HepG2 (cell line): ENCODE results near the gene TLE7. TPM values are rescaled to one million over a fixed set of nuclear protein-coding genes. Genes with fewer than 3 reads are reported as not detected.

ENCODE experiments used
- FOXK1 ChIP-seq: sonication (generic); formaldehyde crosslinking; IDR thresholded peaks from 2 replicates; pipeline ENCODE4 v1.4.0; 2020; ENCODE audit warnings: low read depth, missing genetic modification reagents, borderline replicate concordance
- FOXP1 ChIP-seq, 2 experiments: fragments of 450-650 bp in 1 of 2; IDR thresholded peaks; 2 replicates each; pipeline ENCODE4 v1.6.1; 2017 to 2018; ENCODE audit warnings: antibody characterized with exemption in 1 of 2
- HNF4A ChIP-seq: sonication (generic); formaldehyde crosslinking; IDR thresholded peaks from 2 replicates; pipeline ENCODE4 v1.4.0; 2020; ENCODE audit warnings: missing genetic modification reagents
- HNRNPK ChIP-seq: fragments of 200-400 bp; formaldehyde crosslinking; IDR thresholded peaks from 2 replicates; pipeline ENCODE4 v1.6.1; 2018; ENCODE audit warnings: low read length, low read depth, moderate library complexity, mild to moderate bottlenecking; ENCODE audit not compliant: poor library complexity, severe bottlenecking
- ISX ChIP-seq: sonication (generic); formaldehyde crosslinking; conservative IDR thresholded peaks from 2 replicates; pipeline ENCODE4 v1.5.0; 2020; ENCODE audit warnings: missing genetic modification reagents
- MED13 ChIP-seq: sonication (generic); formaldehyde crosslinking; IDR thresholded peaks from 2 replicates; pipeline ENCODE4 v1.5.0; 2020; ENCODE audit warnings: missing genetic modification reagents
- PHF20 ChIP-seq: sonication (generic); formaldehyde crosslinking; IDR thresholded peaks from 2 replicates; pipeline ENCODE4 v1.5.0; 2020; ENCODE audit warnings: mild to moderate bottlenecking, missing genetic modification reagents
- PHF5A ChIP-seq: IDR thresholded peaks from one replicate; pipeline ENCODE4 v1.6.1; 2018; ENCODE audit warnings: low read depth, missing genetic modification reagents; ENCODE audit not compliant: unreplicated experiment
- RFXAP ChIP-seq: sonication (generic); formaldehyde crosslinking; IDR thresholded peaks from 2 replicates; pipeline ENCODE4 v1.4.0; 2020; ENCODE audit warnings: missing genetic modification reagents, borderline replicate concordance
- SAFB2 ChIP-seq: sonication (generic); formaldehyde crosslinking; IDR thresholded peaks from 2 replicates; pipeline ENCODE4 v1.5.1; 2020; ENCODE audit warnings: missing genetic modification reagents, low read depth, mild to moderate bottlenecking, borderline replicate concordance
- TP53 ChIP-seq: sonication (generic); formaldehyde crosslinking; conservative IDR thresholded peaks from 2 replicates; pipeline ENCODE4 v1.4.0; 2020; ENCODE audit warnings: missing genetic modification reagents
- ZBTB42 ChIP-seq: sonication (generic); formaldehyde crosslinking; IDR thresholded peaks from 2 replicates; pipeline ENCODE4 v1.5.0; 2020; ENCODE audit warnings: mild to moderate bottlenecking, missing genetic modification reagents
- ZBTB7B ChIP-seq: sonication (generic); formaldehyde crosslinking; IDR thresholded peaks from 2 replicates; pipeline ENCODE4 v1.4.0; 2020; ENCODE audit warnings: missing genetic modification reagents
- ZNF12 ChIP-seq: sonication (generic); formaldehyde crosslinking; IDR thresholded peaks from 2 replicates; pipeline ENCODE4 v1.5.0; 2020; ENCODE audit warnings: missing genetic modification reagents
- ZNF205 ChIP-seq: IDR thresholded peaks from 2 replicates; pipeline ENCODE4 v1.6.1; 2018; ENCODE audit warnings: missing biosample characterization, missing genetic modification reagents
- ZNF225 ChIP-seq: sonication (generic); formaldehyde crosslinking; IDR thresholded peaks from 2 replicates; pipeline ENCODE4 v1.4.0; 2020; ENCODE audit warnings: mild to moderate bottlenecking, missing genetic modification reagents
- ZNF264 ChIP-seq: sonication (generic); formaldehyde crosslinking; IDR thresholded peaks from 2 replicates; pipeline ENCODE4 v1.4.0; 2020; ENCODE audit warnings: missing genetic modification reagents
- ZNF572 ChIP-seq: sonication (generic); formaldehyde crosslinking; IDR thresholded peaks from 2 replicates; pipeline ENCODE4 v1.5.1; 2020; ENCODE audit warnings: mild to moderate bottlenecking, missing genetic modification reagents
- ZNF614 ChIP-seq: IDR thresholded peaks from 2 replicates; pipeline ENCODE4 v1.6.1; 2018; ENCODE audit warnings: missing biosample characterization, missing genetic modification reagents, inconsistent platforms, borderline replicate concordance
- ZNF619 ChIP-seq: sonication (generic); formaldehyde crosslinking; IDR thresholded peaks from 2 replicates; pipeline ENCODE4 v1.4.0; 2020; ENCODE audit warnings: mild to moderate bottlenecking, missing genetic modification reagents
- polyA plus RNA-seq, 8 experiments: library from polyadenylated mRNA; depleted of rRNA in 3 of 8; stranded (reverse) in 7 of 8; unstranded in 1 of 8; fragments of >200 nt; fragmentation: Illumina TruSeq in 4 of 8; extraction: Trizol in 4 of 8; gene quantifications; 2 replicates each; pipeline versions ENCODE4 v1.2.1 to v1.2.3, GENCODE V29; 2011 to 2016; ENCODE audit warnings: low read depth in 4 of 8, missing spikeins in 1 of 8, mixed read lengths in 1 of 8; ENCODE audit not compliant: insufficient read depth in 1 of 8
- total RNA-seq, 5 experiments: library from RNA; depleted of rRNA; stranded (reverse); fragments of >200 nt; fragmentation: Illumina TruSeq; extraction: Trizol; gene quantifications; 2 replicates each; pipeline ENCODE4 v1.2.3, GENCODE V29; 2016; ENCODE audit warnings: low read depth in 1 of 5
- TF ChIP-seq, protein P1 (sequence below): sonication (generic); formaldehyde crosslinking; IDR thresholded peaks from 2 replicates; pipeline ENCODE4 v1.4.0; 2020; ENCODE audit warnings: missing genetic modification reagents
- TF ChIP-seq, protein P2 (sequence below): sonication (generic); formaldehyde crosslinking; conservative IDR thresholded peaks from 2 replicates; pipeline ENCODE4 v1.4.0; 2020; ENCODE audit warnings: missing genetic modification reagents
- TF ChIP-seq, protein P3 (sequence below): sonication (generic); formaldehyde crosslinking; IDR thresholded peaks from 2 replicates; pipeline ENCODE4 v1.8.0; 2022; ENCODE audit warnings: mild to moderate bottlenecking, missing genetic modification reagents, moderate library complexity

The TLE7 gene
- total and polyA plus RNA-seq, 2 of the 13 experiments (the other 11 are each of a cell fraction or from before 2014, with no cell fraction given): not detected

- TF ChIP-seq ZNF205 (CRISPR knock-in tag): peak; percentile 92
- TF ChIP-seq HNRNPK: no peak
- TF ChIP-seq FOXP1 (IDR thresholded peaks at IDR 0.05): no peak
- TF ChIP-seq FOXP1 (CRISPR knock-in tag; IDR thresholded peaks at IDR 0.05): peak; percentile 35; the same call in 1 of the 2 replicates
- no peak for TF ChIP-seq PHF5A (CRISPR knock-in tag)
- peak; percentile 87; the same call in 1 of the 2 replicates for TF ChIP-seq FOXK1 (CRISPR knock-in tag)
- peak; percentile 54; the same call in 1 of the 2 replicates for TF ChIP-seq PHF20 (CRISPR knock-in tag)
- TF ChIP-seq ZNF264 (CRISPR knock-in tag): peak; percentile 90
- TF ChIP-seq, protein P1, sequence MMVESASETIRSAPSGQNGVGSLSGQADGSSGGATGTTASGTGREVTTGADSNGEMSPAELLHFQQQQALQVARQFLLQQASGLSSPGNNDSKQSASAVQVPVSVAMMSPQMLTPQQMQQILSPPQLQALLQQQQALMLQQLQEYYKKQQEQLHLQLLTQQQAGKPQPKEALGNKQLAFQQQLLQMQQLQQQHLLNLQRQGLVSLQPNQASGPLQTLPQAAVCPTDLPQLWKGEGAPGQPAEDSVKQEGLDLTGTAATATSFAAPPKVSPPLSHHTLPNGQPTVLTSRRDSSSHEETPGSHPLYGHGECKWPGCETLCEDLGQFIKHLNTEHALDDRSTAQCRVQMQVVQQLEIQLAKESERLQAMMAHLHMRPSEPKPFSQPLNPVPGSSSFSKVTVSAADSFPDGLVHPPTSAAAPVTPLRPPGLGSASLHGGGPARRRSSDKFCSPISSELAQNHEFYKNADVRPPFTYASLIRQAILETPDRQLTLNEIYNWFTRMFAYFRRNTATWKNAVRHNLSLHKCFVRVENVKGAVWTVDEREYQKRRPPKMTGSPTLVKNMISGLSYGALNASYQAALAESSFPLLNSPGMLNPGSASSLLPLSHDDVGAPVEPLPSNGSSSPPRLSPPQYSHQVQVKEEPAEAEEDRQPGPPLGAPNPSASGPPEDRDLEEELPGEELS (CRISPR knock-in tag): peak; percentile 68
- peak; percentile 79; the same call in 1 of the 2 replicates for TF ChIP-seq ZNF225 (CRISPR knock-in tag)
- TF ChIP-seq ZNF619 (CRISPR knock-in tag): 0 out of 2 replicates have a peak, but pooled peaks have one; percentile 44
- peak; percentile 60; the same call in 1 of the 2 replicates for TF ChIP-seq ZBTB7B (CRISPR knock-in tag)
- TF ChIP-seq SAFB2: peak; percentile 73; the same call in 1 of the 2 replicates
- 0 out of 2 replicates have a peak, but pooled peaks have one; percentile 67 for TF ChIP-seq ZNF614 (CRISPR knock-in tag)
- peak; percentile 93 for TF ChIP-seq MED13
- peak; percentile 66; the same call in 1 of the 2 replicates for TF ChIP-seq RFXAP (CRISPR knock-in tag)
- no peak for TF ChIP-seq HNF4A (CRISPR knock-in tag)
- TF ChIP-seq ZNF12 (CRISPR knock-in tag): peak; percentile 89
- TF ChIP-seq, protein P2, sequence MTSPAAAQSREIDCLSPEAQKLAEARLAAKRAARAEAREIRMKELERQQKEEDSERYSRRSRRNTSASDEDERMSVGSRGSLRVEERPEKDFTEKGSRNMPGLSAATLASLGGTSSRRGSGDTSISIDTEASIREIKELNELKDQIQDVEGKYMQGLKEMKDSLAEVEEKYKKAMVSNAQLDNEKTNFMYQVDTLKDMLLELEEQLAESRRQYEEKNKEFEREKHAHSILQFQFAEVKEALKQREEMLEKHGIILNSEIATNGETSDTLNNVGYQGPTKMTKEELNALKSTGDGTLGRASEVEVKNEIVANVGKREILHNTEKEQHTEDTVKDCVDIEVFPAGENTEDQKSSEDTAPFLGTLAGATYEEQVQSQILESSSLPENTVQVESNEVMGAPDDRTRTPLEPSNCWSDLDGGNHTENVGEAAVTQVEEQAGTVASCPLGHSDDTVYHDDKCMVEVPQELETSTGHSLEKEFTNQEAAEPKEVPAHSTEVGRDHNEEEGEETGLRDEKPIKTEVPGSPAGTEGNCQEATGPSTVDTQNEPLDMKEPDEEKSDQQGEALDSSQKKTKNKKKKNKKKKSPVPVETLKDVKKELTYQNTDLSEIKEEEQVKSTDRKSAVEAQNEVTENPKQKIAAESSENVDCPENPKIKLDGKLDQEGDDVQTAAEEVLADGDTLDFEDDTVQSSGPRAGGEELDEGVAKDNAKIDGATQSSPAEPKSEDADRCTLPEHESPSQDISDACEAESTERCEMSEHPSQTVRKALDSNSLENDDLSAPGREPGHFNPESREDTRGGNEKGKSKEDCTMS (CRISPR knock-in tag): peak; percentile 97
- TF ChIP-seq, protein P3, sequence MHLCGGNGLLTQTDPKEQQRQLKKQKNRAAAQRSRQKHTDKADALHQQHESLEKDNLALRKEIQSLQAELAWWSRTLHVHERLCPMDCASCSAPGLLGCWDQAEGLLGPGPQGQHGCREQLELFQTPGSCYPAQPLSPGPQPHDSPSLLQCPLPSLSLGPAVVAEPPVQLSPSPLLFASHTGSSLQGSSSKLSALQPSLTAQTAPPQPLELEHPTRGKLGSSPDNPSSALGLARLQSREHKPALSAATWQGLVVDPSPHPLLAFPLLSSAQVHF (CRISPR knock-in tag): peak; percentile 88
- peak; percentile 97 for TF ChIP-seq ISX (CRISPR knock-in tag)
- TF ChIP-seq ZNF572 (CRISPR knock-in tag): no peak
- peak; percentile 86; the same call in 1 of the 2 replicates for TF ChIP-seq ZBTB42 (CRISPR knock-in tag)
- peak; percentile 90; the same call in 1 of the 2 replicates for TF ChIP-seq TP53 (CRISPR knock-in tag)
Observed at GRCh38 chr16:71467810-71468209, 26.0 kb upstream of the TLE7 start (continued).
